ENCODE measurements around the gene MUC13.

GRCh38 chr3:124861041-124861440 lies 73.5 kb downstream of the MUC13 start:
- TF ChIP-seq CTCF (IDR thresholded peaks at IDR 0.05) (no peak), POLR2A (IDR thresholded peaks at IDR 0.05) (no peak)

Measured in breast epithelium (tissue), 3 donors.